ENCODE data around the gene ZNF821.
"Not testable (repeated sequence)": the region's sequence is repeated elsewhere in the genome, so short reads cannot be mapped to it uniquely, and the experiment has no call there.

ZNF821 gene

GRCh38 chr16:71883849-71884638 lies at the start of gene ZNF821:
Gene ZNF821, minus strand, starts transcription at chr16:71884182. Its CDS starts 4,236 bp downstream, at chr16:71879946.
- peak; percentile 86 for DNase-seq (ENCODE audit: low spot score)

GRCh38 chr16:71933017-71933416 lies 49.0 kb upstream of the ZNF821 start:
- DNase-seq (ENCODE audit: low spot score), result no peak

- no peak for DNase-seq (ENCODE audit: low spot score)
These were observed 47.6 kb upstream of the ZNF821 start for GRCh38 chr16:71931599-71931998.

GRCh38 chr16:71931001-71931400 lies 47.0 kb upstream of the ZNF821 start:
- no peak for DNase-seq (ENCODE audit: low spot score)

GRCh38 chr16:71930013-71930563 lies 46.1 kb upstream of the ZNF821 start:
- no peak for DNase-seq (ENCODE audit: low spot score)

- DNase-seq (ENCODE audit: low spot score), result peak; percentile 41
These were observed 45.1 kb upstream of the ZNF821 start for GRCh38 chr16:71929048-71929447.

- no peak for DNase-seq (ENCODE audit: low spot score)
These were observed 43.8 kb upstream of the ZNF821 start for GRCh38 chr16:71927787-71928186.

- peak; percentile 35 for DNase-seq (ENCODE audit: low spot score)
These were observed 43.4 kb upstream of the ZNF821 start for GRCh38 chr16:71927383-71927782.

- no peak for DNase-seq (ENCODE audit: low spot score)
These were observed 40.7 kb upstream of the ZNF821 start for GRCh38 chr16:71924710-71925109.

GRCh38 chr16:71923941-71924690 lies 40.1 kb upstream of the ZNF821 start:
- no peak for DNase-seq (ENCODE audit: low spot score)

- DNase-seq (ENCODE audit: low spot score), result no peak
These were observed 36.7 kb upstream of the ZNF821 start for GRCh38 chr16:71920658-71921057.

- DNase-seq (ENCODE audit: low spot score), result peak; percentile 47
These were observed 35.1 kb upstream of the ZNF821 start for GRCh38 chr16:71919035-71919434.

- no peak for DNase-seq (ENCODE audit: low spot score)
These were observed 33.9 kb upstream of the ZNF821 start for GRCh38 chr16:71917900-71918299.

- DNase-seq (ENCODE audit: low spot score), result no peak
These were observed 32.5 kb upstream of the ZNF821 start for GRCh38 chr16:71916397-71916920.

GRCh38 chr16:71915350-71915749 lies 31.4 kb upstream of the ZNF821 start:
- no peak for DNase-seq (ENCODE audit: low spot score)

GRCh38 chr16:71914802-71915201 lies 30.8 kb upstream of the ZNF821 start:
- no peak for DNase-seq (ENCODE audit: low spot score)

GRCh38 chr16:71912534-71913275 lies 28.7 kb upstream of the ZNF821 start:
- DNase-seq (ENCODE audit: low spot score), result no peak

GRCh38 chr16:71911121-71911520 lies 27.1 kb upstream of the ZNF821 start:
- no peak for DNase-seq (ENCODE audit: low spot score)

- DNase-seq (ENCODE audit: low spot score), result not testable (repeated sequence)
These were observed 21.8 kb upstream of the ZNF821 start for GRCh38 chr16:71905765-71906164.

- DNase-seq (ENCODE audit: low spot score), result no peak
These were observed 20.3 kb upstream of the ZNF821 start for GRCh38 chr16:71904239-71904638.

- DNase-seq (ENCODE audit: low spot score), result no peak
These were observed 19.6 kb upstream of the ZNF821 start for GRCh38 chr16:71903608-71904007.
